HEK293 (cell line): ENCODE measurements around the gene AGFG1.

Experiments used
- CTCF ChIA-PET: fragments of 350-600 bp; formaldehyde crosslinking; extraction: SDS; loops from one replicate; lab custom pipeline; 2021; ENCODE audit warnings: antibody characterized with exemption; lab: Yijun Ruan, JAX
- POLR2A ChIA-PET: fragments of 300-600 bp; formaldehyde crosslinking; extraction: SDS; loops from one replicate; lab custom pipeline; 2020; ENCODE audit warnings: antibody characterized with exemption, inconsistent platforms; lab: Yijun Ruan, JAX
- H3K27ac ChIP-seq: fragments of 200-500 bp; sonication (Bioruptor generic); 2 replicates; pipeline ENCODE4 v1.5.1; 2014; ENCODE audit warnings: low read depth, low read length, control low read depth, inconsistent platforms; ENCODE audit errors: extremely low read depth
- H3K36me3 ChIP-seq, 2 experiments: fragments of 200-500 bp in 1 of 2; sonication (Bioruptor generic) in 1 of 2; 1 replicate in 1 of 2; 2 replicates in 1 of 2; pipeline ENCODE4 v1.5.1; 2014 to 2017; ENCODE audit warnings: inconsistent platforms in 2 of 2, low read length in 2 of 2; ENCODE audit not compliant: control insufficient read depth in 2 of 2, insufficient read depth in 1 of 2
- H3K4me1 ChIP-seq: fragments of 200-500 bp; sonication (Bioruptor generic); 2 replicates; pipeline ENCODE4 v1.5.1; 2014; ENCODE audit warnings: mild to moderate bottlenecking, low read length, inconsistent platforms; ENCODE audit not compliant: control insufficient read depth, insufficient read depth
- H3K4me3 ChIP-seq: 2 replicates; pipeline ENCODE4 v1.5.1; 2011; ENCODE audit warnings: low read depth, mild to moderate bottlenecking, control low read depth, low read length, moderate library complexity
- H3K9me3 ChIP-seq: fragments of 200-500 bp; sonication (Bioruptor generic); 2 replicates; pipeline ENCODE4 v1.5.1; 2014; ENCODE audit warnings: low read depth, low read length, inconsistent platforms; ENCODE audit not compliant: control insufficient read depth, insufficient read depth
- GLI4 ChIP-seq: fragments of 450-650 bp; formaldehyde crosslinking; IDR thresholded peaks from 2 replicates; pipeline ENCODE4 v1.5.1; 2016; ENCODE audit warnings: missing biosample characterization, missing genetic modification characterization
- GLIS2 ChIP-seq: fragments of 450-650 bp; formaldehyde crosslinking; IDR thresholded peaks from 2 replicates; pipeline ENCODE4 v1.5.1; 2016; ENCODE audit warnings: missing biosample characterization, missing genetic modification characterization
- HOXA7 ChIP-seq: sonication (generic); formaldehyde crosslinking; IDR thresholded peaks from 2 replicates; pipeline ENCODE4 v1.8.1; 2022; ENCODE audit warnings: missing genetic modification reagents, borderline replicate concordance
- HOXC10 ChIP-seq: sonication (generic); formaldehyde crosslinking; IDR thresholded peaks from 2 replicates; pipeline ENCODE4 v1.8.1; 2023; ENCODE audit warnings: mild to moderate bottlenecking, missing genetic modification reagents
- KLF10 ChIP-seq: fragments of 450-650 bp; IDR thresholded peaks from 2 replicates; pipeline ENCODE4 v1.5.1; 2018; ENCODE audit warnings: missing biosample characterization, mild to moderate bottlenecking, missing genetic modification characterization
- KLF8 ChIP-seq: fragments of 450-650 bp; formaldehyde crosslinking; IDR thresholded peaks from 2 replicates; pipeline ENCODE4 v1.5.1; 2016; ENCODE audit warnings: missing biosample characterization, missing genetic modification characterization
- MZF1 ChIP-seq: fragments of 450-650 bp; formaldehyde crosslinking; IDR thresholded peaks from 2 replicates; pipeline ENCODE4 v1.5.1; 2017; ENCODE audit warnings: missing biosample characterization, missing genetic modification characterization, borderline replicate concordance
- PRDM10 ChIP-seq: fragments of 450-650 bp; formaldehyde crosslinking; IDR thresholded peaks from 2 replicates; pipeline ENCODE4 v1.5.1; 2016; ENCODE audit warnings: missing biosample characterization, missing genetic modification characterization
- PRDM6 ChIP-seq: fragments of 450-650 bp; formaldehyde crosslinking; IDR thresholded peaks from 2 replicates; pipeline ENCODE4 v1.5.1; 2017; ENCODE audit warnings: missing biosample characterization, missing genetic modification characterization
- ZIC2 ChIP-seq: fragments of 450-650 bp; formaldehyde crosslinking; IDR thresholded peaks from 2 replicates; pipeline ENCODE4 v1.5.1; 2016; ENCODE audit warnings: missing biosample characterization, missing genetic modification characterization
- ZNF138 ChIP-seq: fragments of 450-650 bp; formaldehyde crosslinking; IDR thresholded peaks from 2 replicates; pipeline ENCODE4 v1.5.1; 2016; ENCODE audit warnings: missing biosample characterization, missing genetic modification characterization, borderline replicate concordance
- ZNF23 ChIP-seq: fragments of 450-650 bp; formaldehyde crosslinking; IDR thresholded peaks from 2 replicates; pipeline ENCODE4 v1.5.1; 2016; ENCODE audit warnings: missing biosample characterization, missing genetic modification characterization, borderline replicate concordance
- ZNF24 ChIP-seq: fragments of 450-650 bp; formaldehyde crosslinking; IDR thresholded peaks from 2 replicates; pipeline ENCODE4 v1.5.1; 2016; ENCODE audit warnings: missing biosample characterization, missing genetic modification characterization
- ZNF248 ChIP-seq: fragments of 450-650 bp; formaldehyde crosslinking; IDR thresholded peaks from 2 replicates; pipeline ENCODE4 v1.5.1; 2017; ENCODE audit warnings: missing biosample characterization, missing genetic modification characterization
- ZNF350 ChIP-seq: fragments of 450-650 bp; formaldehyde crosslinking; IDR thresholded peaks from 2 replicates; pipeline ENCODE4 v1.5.0; 2017; ENCODE audit warnings: missing biosample characterization, mild to moderate bottlenecking, missing genetic modification characterization
- ZNF366 ChIP-seq: fragments of 450-650 bp; formaldehyde crosslinking; conservative IDR thresholded peaks from 2 replicates; pipeline ENCODE4 v1.5.1; 2016; ENCODE audit warnings: missing biosample characterization, missing genetic modification characterization
- ZNF433 ChIP-seq: fragments of 450-650 bp; formaldehyde crosslinking; IDR thresholded peaks from 2 replicates; pipeline ENCODE4 v1.5.1; 2016; ENCODE audit warnings: missing biosample characterization, missing genetic modification characterization, low read depth
- ZNF449 ChIP-seq: fragments of 450-650 bp; formaldehyde crosslinking; IDR thresholded peaks from 2 replicates; pipeline ENCODE4 v1.5.1; 2017; ENCODE audit warnings: missing biosample characterization, mild to moderate bottlenecking, missing genetic modification characterization, moderate library complexity
- ZNF473 ChIP-seq: fragments of 450-650 bp; formaldehyde crosslinking; IDR thresholded peaks from 2 replicates; pipeline ENCODE4 v1.5.1; 2017; ENCODE audit warnings: missing biosample characterization, missing genetic modification characterization
- ZNF501 ChIP-seq: fragments of 450-650 bp; formaldehyde crosslinking; IDR thresholded peaks from 2 replicates; pipeline ENCODE4 v1.5.1; 2016; ENCODE audit warnings: missing biosample characterization, missing genetic modification characterization
- ZNF510 ChIP-seq: fragments of 450-650 bp; formaldehyde crosslinking; IDR thresholded peaks from 2 replicates; pipeline ENCODE4 v1.5.1; 2018; ENCODE audit warnings: mild to moderate bottlenecking, missing genetic modification characterization, missing biosample characterization; ENCODE audit not compliant: insufficient replicate concordance
- ZNF639 ChIP-seq: fragments of 450-650 bp; formaldehyde crosslinking; IDR thresholded peaks from 2 replicates; pipeline ENCODE4 v1.5.1; 2016; ENCODE audit warnings: missing biosample characterization, missing genetic modification characterization
- ZNF670 ChIP-seq: fragments of 450-650 bp; formaldehyde crosslinking; IDR thresholded peaks from 2 replicates; pipeline ENCODE4 v1.5.1; 2016; ENCODE audit warnings: missing biosample characterization, missing genetic modification characterization, low read depth
- ZNF677 ChIP-seq: fragments of 450-650 bp; IDR thresholded peaks from 2 replicates; pipeline ENCODE4 v1.5.0; 2018; ENCODE audit warnings: missing biosample characterization, mild to moderate bottlenecking, missing genetic modification characterization, moderate library complexity
- ZNF701 ChIP-seq: fragments of 450-650 bp; formaldehyde crosslinking; IDR thresholded peaks from 2 replicates; pipeline ENCODE4 v1.5.1; 2016; ENCODE audit warnings: missing biosample characterization, missing genetic modification characterization
- ZNF704 ChIP-seq: fragments of 450-650 bp; formaldehyde crosslinking; IDR thresholded peaks from 2 replicates; pipeline ENCODE4 v1.5.1; 2016; ENCODE audit warnings: missing biosample characterization, missing genetic modification characterization
- ZNF747 ChIP-seq: fragments of 450-650 bp; formaldehyde crosslinking; IDR thresholded peaks from 2 replicates; pipeline ENCODE4 v1.5.1; 2016; ENCODE audit warnings: missing biosample characterization, missing genetic modification characterization
- ZNF843 ChIP-seq: fragments of 450-650 bp; formaldehyde crosslinking; IDR thresholded peaks from 2 replicates; pipeline ENCODE4 v1.5.1; 2016; ENCODE audit warnings: missing biosample characterization, missing genetic modification characterization
- ZSCAN5A ChIP-seq: fragments of 450-650 bp; formaldehyde crosslinking; IDR thresholded peaks from 2 replicates; pipeline ENCODE4 v1.5.1; 2016; ENCODE audit warnings: missing biosample characterization, missing genetic modification characterization

The AGFG1 gene

GRCh38 chr2:227436436-227437174 is 35.4 kb upstream of the AGFG1 start (continued):
- no peak for TF ChIP-seq ZNF843
- TF ChIP-seq ZNF24, result no peak
- TF ChIP-seq HOXA7 (CRISPR knock-in tag), result no peak
- TF ChIP-seq ZNF449 (tag by site-specific recombination), result no peak
- TF ChIP-seq ZNF248, result no peak
- TF ChIP-seq ZNF639 (tag by site-specific recombination), result no peak
- no peak for TF ChIP-seq KLF10

GRCh38 chr2:227439214-227439613 is 32.7 kb upstream of the AGFG1 start:
- CTCF ChIA-PET, result no interaction called here
- POLR2A ChIA-PET, result interaction anchor here (1.1 kb wide), 1 partner anchor 27 kb away, joined by 3 read pairs; no protein-coding TSS in a partner anchor

GRCh38 chr2:227442639-227443038 is 29.3 kb upstream of the AGFG1 start:
- POLR2A ChIA-PET, result no interaction called here
- Histone ChIP-seq H3K27ac (no peak overlapping the region), H3K36me3 (no peaks in the 10 kb centered on the region), H3K4me1 (no peaks in the 10 kb centered on the region), H3K9me3 (no peaks in the 10 kb centered on the region), H3K4me3 (no peak overlapping the region)
- TF ChIP-seq GLIS2 (tag by site-specific recombination) (no peak), KLF8 (tag by site-specific recombination) (no peak), ZSCAN5A (tag by site-specific recombination) (no peak), ZNF704 (tag by site-specific recombination) (no peak), ZNF23 (tag by site-specific recombination) (no peak), PRDM10 (tag by site-specific recombination) (peak; percentile 90), ZNF138 (tag by site-specific recombination) (no peak), ZNF670 (no peak)
- CTCF ChIA-PET, result no interaction called here

More at GRCh38 chr2:227439214-227439613, 32.7 kb upstream of the AGFG1 start:
- Histone ChIP-seq H3K4me3 (no peak overlapping the region), H3K9me3 (no peaks in the 10 kb centered on the region), H3K4me1 (no peaks in the 10 kb centered on the region), H3K36me3 (no peaks in the 10 kb centered on the region), H3K27ac (no peak overlapping the region)
- TF ChIP-seq PRDM6 (no peak), ZNF510 (tag by site-specific recombination) (no peak), ZNF473 (tag by site-specific recombination) (no peak), ZNF747 (tag by site-specific recombination) (no peak), ZNF701 (tag by site-specific recombination) (no peak), HOXC10 (CRISPR knock-in tag) (no peak), ZNF501 (tag by site-specific recombination) (no peak), ZIC2 (tag by site-specific recombination) (no peak), ZNF350 (tag by site-specific recombination) (no peak), MZF1 (tag by site-specific recombination) (no peak), ZNF677 (tag by site-specific recombination) (no peak), ZNF366 (tag by site-specific recombination) (no peak), GLI4 (tag by site-specific recombination) (no peak), ZNF433 (tag by site-specific recombination) (no peak), ZNF138 (tag by site-specific recombination) (no peak)
